SIG-M5 (cell line): Measurements from ENCODE around the gene CCND3.

Experiments
- DNase-seq: peaks from one replicate; lab custom pipeline; 2025; lab: John Stamatoyannopoulos, UW

The CCND3 gene

GRCh38 chr6:41921712-41921998 lies 20.0 kb downstream of the CCND3 start:
- DNase-seq = no peak

GRCh38 chr6:41920921-41921711 lies 20.5 kb downstream of the CCND3 start, which contains the start of the genes BYSL and MED20:
Gene BYSL, plus strand, starts transcription at chr6:41921499. Its CDS starts 64 bp downstream, at chr6:41921563.
Gene MED20, minus strand, starts transcription at chr6:41921139. Its CDS starts 121 bp downstream, at chr6:41921018.
- peak; percentile 70 for DNase-seq

- DNase-seq = no peak
Observed at GRCh38 chr6:41917528-41917927, 24.1 kb downstream of the CCND3 start.

GRCh38 chr6:41914869-41915530 lies 26.6 kb downstream of the CCND3 start:
- no peak for DNase-seq

GRCh38 chr6:41914343-41914742 lies 27.3 kb downstream of the CCND3 start:
- DNase-seq = no peak

- no peak for DNase-seq
Observed at GRCh38 chr6:41909727-41910126, 31.9 kb downstream of the CCND3 start.

GRCh38 chr6:41901882-41902519 lies 39.6 kb downstream of the CCND3 start:
- DNase-seq = no peak

GRCh38 chr6:41900861-41901260 lies 40.7 kb downstream of the CCND3 start:
- DNase-seq = no peak

GRCh38 chr6:41896281-41896680 lies 45.3 kb downstream of the CCND3 start:
- no peak for DNase-seq

GRCh38 chr6:41895300-41896233 lies 46.0 kb downstream of the CCND3 start, which contains the start of gene USP49:
Gene USP49, minus strand, starts transcription at chr6:41895375. Its CDS starts 88,392 bp downstream, at chr6:41806983.
- peak; percentile 47 for DNase-seq

- no peak for DNase-seq
Observed at GRCh38 chr6:41894366-41895299, 47.0 kb downstream of the CCND3 start.

GRCh38 chr6:41892921-41893564 lies 48.6 kb downstream of the CCND3 start:
- DNase-seq = no peak

GRCh38 chr6:41887331-41887751 lies 54.3 kb downstream of the CCND3 start:
- no peak for DNase-seq

GRCh38 chr6:41885930-41886329 lies 55.7 kb downstream of the CCND3 start:
- DNase-seq = no peak

GRCh38 chr6:41884957-41885356 lies 56.7 kb downstream of the CCND3 start:
- DNase-seq = no peak
